Calu3 (cell line): ENCODE results near the gene MYOZ1. TPM values are rescaled to one million over a fixed set of nuclear protein-coding genes. Genes with fewer than 3 reads are reported as not detected.

Source experiments
- BruUV-seq: library from RNA; stranded (reverse); fragments of 400-500 nt; replicated peaks from 2 replicates; lab custom pipeline; 2021; lab: Mats Ljungman, UMichigan
- CTCF ChIA-PET: fragments of 300-600 bp; sonication (Branson Sonifier 250); formaldehyde crosslinking; loops from one replicate; lab custom pipeline; 2022; ENCODE audit warnings: antibody characterized with exemption; lab: Charles Lee
- DNase-seq: peaks from one replicate; pipeline ENCODE4 v3.0.0; 2022
- H3K27ac Mint-ChIP-seq: one replicate; pipeline ENCODE4 v1.8.0; 2022; ENCODE audit warnings: mixed read lengths; ENCODE audit not compliant: unreplicated experiment
- H3K27me3 Mint-ChIP-seq: one replicate; pipeline ENCODE4 v1.8.0; 2022; ENCODE audit warnings: mixed read lengths; ENCODE audit not compliant: unreplicated experiment
- H3K36me3 Mint-ChIP-seq: one replicate; pipeline ENCODE4 v1.8.0; 2022; ENCODE audit warnings: mild to moderate bottlenecking, moderate library complexity, mixed read lengths; ENCODE audit not compliant: insufficient read depth, unreplicated experiment
- H3K4me1 Mint-ChIP-seq: one replicate; pipeline ENCODE4 v1.8.0; 2022; ENCODE audit warnings: mild to moderate bottlenecking, low read depth, mixed read lengths; ENCODE audit not compliant: unreplicated experiment
- H3K4me3 Mint-ChIP-seq: one replicate; pipeline ENCODE4 v1.8.0; 2022; ENCODE audit warnings: mild to moderate bottlenecking, low read depth, moderate library complexity, mixed read lengths; ENCODE audit not compliant: unreplicated experiment
- H3K9me3 Mint-ChIP-seq: one replicate; pipeline ENCODE4 v1.8.0; 2022; ENCODE audit warnings: low read depth, mixed read lengths; ENCODE audit not compliant: unreplicated experiment
- intact Hi-C: fragments of 100-400 bp; cut with micrococcal nuclease; formaldehyde crosslinking; loops from one replicate; pipeline ENCODE4 v1.10.0; 2022; ENCODE audit not compliant: unreplicated experiment
- total RNA-seq: library from RNA; stranded (reverse); gene quantifications from 2 replicates; pipeline ENCODE4 v1.2.3, GENCODE V29; 2022
- TF ChIP-seq, protein P1 (sequence below): fragments of 200-600 bp; IDR thresholded peaks from one replicate; pipeline ENCODE4 v1.8.0; 2022; ENCODE audit warnings: antibody characterized with exemption; ENCODE audit not compliant: unreplicated experiment

The MYOZ1 gene
- total RNA-seq, 1 experiment from 2014 or later: not detected

DNA sequence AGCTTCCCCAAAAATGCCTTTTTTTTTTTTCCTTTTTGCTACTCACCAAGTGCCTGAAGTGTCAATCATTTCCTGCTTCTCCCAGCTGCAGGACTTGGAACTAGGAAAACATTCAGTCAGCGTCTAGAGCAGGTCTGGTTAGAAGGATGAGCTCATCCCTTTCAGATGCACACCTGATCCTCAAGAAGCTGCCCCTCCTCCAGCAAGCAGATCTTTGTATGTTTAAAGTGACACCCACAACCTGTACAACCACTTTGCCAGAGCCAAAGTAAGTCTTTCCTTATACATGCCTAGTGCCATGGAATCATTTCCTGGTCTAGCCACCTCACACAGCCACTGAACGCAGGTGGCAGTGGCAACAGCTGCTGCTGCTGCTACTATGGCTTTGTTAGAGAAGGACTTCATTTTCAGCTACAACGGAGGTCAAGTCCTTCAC, 39.8 kb downstream of the MYOZ1 start:
- Mint-ChIP-seq H3K27me3 (no peaks in the 10 kb centered on the region), H3K36me3 (peaks cover 8% of the 10 kb centered on the region), H3K9me3 (no peaks in the 10 kb centered on the region), H3K27ac (peak overlapping the region; percentile 90), H3K4me1 (peaks cover 14% of the 10 kb centered on the region), H3K4me3 (peak overlapping the region; percentile 51)
- no TSS peak for BruUV-seq
- TF ChIP-seq, protein P1, sequence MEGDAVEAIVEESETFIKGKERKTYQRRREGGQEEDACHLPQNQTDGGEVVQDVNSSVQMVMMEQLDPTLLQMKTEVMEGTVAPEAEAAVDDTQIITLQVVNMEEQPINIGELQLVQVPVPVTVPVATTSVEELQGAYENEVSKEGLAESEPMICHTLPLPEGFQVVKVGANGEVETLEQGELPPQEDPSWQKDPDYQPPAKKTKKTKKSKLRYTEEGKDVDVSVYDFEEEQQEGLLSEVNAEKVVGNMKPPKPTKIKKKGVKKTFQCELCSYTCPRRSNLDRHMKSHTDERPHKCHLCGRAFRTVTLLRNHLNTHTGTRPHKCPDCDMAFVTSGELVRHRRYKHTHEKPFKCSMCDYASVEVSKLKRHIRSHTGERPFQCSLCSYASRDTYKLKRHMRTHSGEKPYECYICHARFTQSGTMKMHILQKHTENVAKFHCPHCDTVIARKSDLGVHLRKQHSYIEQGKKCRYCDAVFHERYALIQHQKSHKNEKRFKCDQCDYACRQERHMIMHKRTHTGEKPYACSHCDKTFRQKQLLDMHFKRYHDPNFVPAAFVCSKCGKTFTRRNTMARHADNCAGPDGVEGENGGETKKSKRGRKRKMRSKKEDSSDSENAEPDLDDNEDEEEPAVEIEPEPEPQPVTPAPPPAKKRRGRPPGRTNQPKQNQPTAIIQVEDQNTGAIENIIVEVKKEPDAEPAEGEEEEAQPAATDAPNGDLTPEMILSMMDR: no peak
- CTCF ChIA-PET: interaction anchor here (0.5 to 2.2 kb wide), 7 partner anchors 11 to 1796 kb away, joined by 3 to 16 read pairs (median 4); partner anchors contain the start of gene USP54
- peak; percentile 86 for DNase-seq
- intact Hi-C loops: no loop called here

DNA sequence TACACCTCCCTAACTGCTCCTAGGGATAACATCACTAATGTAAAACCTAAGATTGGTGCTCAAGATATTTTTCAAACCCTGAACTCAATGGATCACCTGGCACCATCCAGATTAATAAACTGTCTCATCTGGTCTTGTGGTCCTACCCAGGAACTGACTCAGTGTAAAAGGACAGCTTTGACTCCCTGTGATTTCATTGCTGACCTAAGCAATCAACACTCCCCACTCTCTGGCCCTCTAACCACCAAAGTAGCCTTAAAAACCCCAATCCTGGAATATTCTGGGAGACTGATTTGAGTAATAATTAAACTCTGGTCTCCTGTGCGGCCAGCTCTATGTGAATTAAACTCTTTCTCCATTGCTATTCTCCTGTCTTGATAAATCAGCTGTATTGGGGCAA, 43.9 kb downstream of the MYOZ1 start:
- TF ChIP-seq, protein P1: no peak
- H3K27ac Mint-ChIP-seq: no peak overlapping the region
- peaks cover 21% of the 10 kb centered on the region for H3K4me1 Mint-ChIP-seq

DNA sequence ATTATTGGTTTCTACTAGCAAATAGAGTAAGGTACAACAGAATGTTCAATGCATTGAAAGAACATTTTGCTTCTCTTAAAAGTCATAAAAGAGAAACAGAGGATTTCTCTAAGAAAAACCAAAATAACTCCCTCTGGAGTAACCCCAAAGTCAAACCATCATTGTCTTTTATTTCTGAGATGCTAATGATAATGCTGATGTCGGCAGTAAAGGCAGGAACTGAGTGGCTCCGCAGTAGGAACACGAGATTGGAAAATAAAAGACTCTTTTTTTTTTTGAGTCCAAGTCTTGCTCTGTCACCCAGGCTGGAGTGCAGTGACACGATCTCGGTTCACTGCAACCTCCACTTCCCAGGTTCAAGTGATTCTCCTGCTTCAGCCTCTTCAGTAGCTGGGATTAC, 47.5 kb downstream of the MYOZ1 start:
- TF ChIP-seq, protein P1: no peak
- intact Hi-C loops: loop anchor here (5.0 kb wide), 1 partner anchor 33 kb away; no protein-coding TSS in a partner anchor
- Mint-ChIP-seq H3K27me3 (no peaks in the 10 kb centered on the region), H3K9me3 (no peaks in the 10 kb centered on the region), H3K27ac (no peak overlapping the region), H3K4me3 (no peak overlapping the region), H3K36me3 (no peaks in the 10 kb centered on the region), H3K4me1 (peaks cover 34% of the 10 kb centered on the region)
- BruUV-seq: no TSS peak
- CTCF ChIA-PET: no interaction called here
- DNase-seq: no peak

More for the DNA sequence above, 43.9 kb downstream of the MYOZ1 start:
- BruUV-seq: no TSS peak
- intact Hi-C loops: no loop called here
- CTCF ChIA-PET: interaction anchor here (0.5 to 0.9 kb wide), 2 partner anchors 28 to 79 kb away, joined by 3 to 5 read pairs; no protein-coding TSS in a partner anchor
- H3K27me3 Mint-ChIP-seq: no peaks in the 10 kb centered on the region
- H3K9me3 Mint-ChIP-seq: no peaks in the 10 kb centered on the region
- no peak overlapping the region for H3K4me3 Mint-ChIP-seq
- no peak for DNase-seq
- peaks cover 8% of the 10 kb centered on the region for H3K36me3 Mint-ChIP-seq

DNA sequence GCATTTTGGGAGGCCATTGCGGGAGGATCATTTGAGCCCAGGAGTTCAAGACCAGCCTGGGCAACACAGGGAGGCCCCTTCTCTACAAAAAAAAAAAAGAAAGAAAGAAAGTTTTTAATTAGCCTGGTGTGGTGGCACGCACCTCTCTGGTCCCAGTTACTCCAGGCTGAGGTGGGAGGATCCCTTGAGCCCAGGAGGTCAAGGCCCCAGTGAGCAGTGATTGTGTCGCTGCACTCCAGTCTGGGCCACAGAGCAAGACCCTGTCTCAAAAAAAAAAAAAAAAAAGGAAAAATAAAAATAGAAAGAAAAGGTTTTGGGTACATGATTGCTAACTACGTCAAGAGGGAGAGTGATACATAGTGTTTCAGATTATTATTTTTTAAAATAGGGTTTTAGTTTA, 48.2 kb downstream of the MYOZ1 start:
- no peak for DNase-seq
- H3K27ac Mint-ChIP-seq: peak overlapping the region; percentile 93
- peaks cover 41% of the 10 kb centered on the region for H3K4me1 Mint-ChIP-seq
- CTCF ChIA-PET: no interaction called here
- H3K9me3 Mint-ChIP-seq: no peaks in the 10 kb centered on the region
- no peaks in the 10 kb centered on the region for H3K27me3 Mint-ChIP-seq
- no peaks in the 10 kb centered on the region for H3K36me3 Mint-ChIP-seq
- H3K4me3 Mint-ChIP-seq: no peak overlapping the region
- BruUV-seq: no TSS peak
- intact Hi-C loops: loop anchor here (5.0 kb wide), 1 partner anchor 34 kb away; no protein-coding TSS in a partner anchor
- TF ChIP-seq, protein P1: no peak
